ENCODE data around the gene C3. TPM values are rescaled to one million over a fixed set of nuclear protein-coding genes. Genes with fewer than 3 reads are reported as not detected.
A peak's percentile ranks its signal among the peaks of the same experiment; 100 is the strongest.

The C3 gene
- total RNA-seq, 1 experiment from 2014 or later, result 872 TPM

GRCh38 chr19:6672693-6673290, 47.7 kb downstream of the C3 start:
- BruUV-seq (replicated peaks), result no TSS peak
- ChIA-PET CTCF (no interaction called here), POLR2A (no interaction called here)
- no peak overlapping the region for H3K4me3 Mint-ChIP-seq (ENCODE audit: unreplicated experiment)
- intact Hi-C loops (cut with micrococcal nuclease), result no loop called here
- no peak overlapping the region for H3K27ac Mint-ChIP-seq (ENCODE audit: low read depth, unreplicated experiment)
- DNase-seq (ENCODE audit: unreplicated experiment), result no peak
- H3K4me1 Mint-ChIP-seq (ENCODE audit: insufficient read depth, unreplicated experiment), result peaks cover 21% of the 10 kb centered on the region
- H3K36me3 Mint-ChIP-seq (ENCODE audit: insufficient read depth, unreplicated experiment), result peaks cover 78% of the 10 kb centered on the region
- no peaks in the 10 kb centered on the region for H3K9me3 Mint-ChIP-seq (ENCODE audit: unreplicated experiment)
- no peaks in the 10 kb centered on the region for H3K27me3 Mint-ChIP-seq (ENCODE audit: insufficient read depth, unreplicated experiment)
- no peak for TF ChIP-seq CTCF (IDR thresholded peaks at IDR 0.05; ENCODE audit: unreplicated experiment)

GRCh38 chr19:6671960-6672359, 48.5 kb downstream of the C3 start:
- CTCF ChIA-PET, result interaction anchor here (0.6 kb wide), 1 partner anchor 951 kb away, joined by 3 read pairs; no protein-coding TSS in a partner anchor
- intact Hi-C loops (cut with micrococcal nuclease), result no loop called here
- no peaks in the 10 kb centered on the region for H3K27me3 Mint-ChIP-seq (ENCODE audit: insufficient read depth, unreplicated experiment)

GRCh38 chr19:6668691-6669090, 51.8 kb downstream of the C3 start:
- Mint-ChIP-seq H3K36me3 (ENCODE audit: insufficient read depth, unreplicated experiment) (peaks cover 52% of the 10 kb centered on the region), H3K27ac (ENCODE audit: low read depth, unreplicated experiment) (no peak overlapping the region)
- no TSS peak for BruUV-seq (replicated peaks)

More at GRCh38 chr19:6671960-6672359, 48.5 kb downstream of the C3 start:
- no TSS peak for BruUV-seq (replicated peaks)
- H3K9me3 Mint-ChIP-seq (ENCODE audit: unreplicated experiment), result no peaks in the 10 kb centered on the region
- no peak for TF ChIP-seq CTCF (IDR thresholded peaks at IDR 0.05; ENCODE audit: unreplicated experiment)
- POLR2A ChIA-PET, result no interaction called here
- peaks cover 70% of the 10 kb centered on the region for H3K36me3 Mint-ChIP-seq (ENCODE audit: insufficient read depth, unreplicated experiment)
- DNase-seq (ENCODE audit: unreplicated experiment), result no peak
- peaks cover 22% of the 10 kb centered on the region for H3K4me1 Mint-ChIP-seq (ENCODE audit: insufficient read depth, unreplicated experiment)
- H3K4me3 Mint-ChIP-seq (ENCODE audit: unreplicated experiment), result no peak overlapping the region
- H3K27ac Mint-ChIP-seq (ENCODE audit: low read depth, unreplicated experiment), result no peak overlapping the region

GRCh38 chr19:6667114-6667627, 53.3 kb downstream of the C3 start:
- no peaks in the 10 kb centered on the region for H3K9me3 Mint-ChIP-seq (ENCODE audit: unreplicated experiment)
- peaks cover 6% of the 10 kb centered on the region for H3K4me1 Mint-ChIP-seq (ENCODE audit: insufficient read depth, unreplicated experiment)
- no peak for TF ChIP-seq CTCF (IDR thresholded peaks at IDR 0.05; ENCODE audit: unreplicated experiment)
- no peak overlapping the region for H3K4me3 Mint-ChIP-seq (ENCODE audit: unreplicated experiment)
- no TSS peak for BruUV-seq (replicated peaks)
- no peaks in the 10 kb centered on the region for H3K27me3 Mint-ChIP-seq (ENCODE audit: insufficient read depth, unreplicated experiment)
- peaks cover 42% of the 10 kb centered on the region for H3K36me3 Mint-ChIP-seq (ENCODE audit: insufficient read depth, unreplicated experiment)
- peak; percentile 90 for DNase-seq (ENCODE audit: unreplicated experiment)
- CTCF ChIA-PET, result no interaction called here
- no peak overlapping the region for H3K27ac Mint-ChIP-seq (ENCODE audit: low read depth, unreplicated experiment)
- intact Hi-C loops (cut with micrococcal nuclease), result no loop called here
- POLR2A ChIA-PET, result interaction anchor here (0.7 kb wide), 1 partner anchor 99 kb away, joined by 3 read pairs; no protein-coding TSS in a partner anchor

More at GRCh38 chr19:6668691-6669090, 51.8 kb downstream of the C3 start:
- peaks cover 6% of the 10 kb centered on the region for H3K4me1 Mint-ChIP-seq (ENCODE audit: insufficient read depth, unreplicated experiment)
- TF ChIP-seq CTCF (IDR thresholded peaks at IDR 0.05; ENCODE audit: unreplicated experiment), result no peak
- no peak overlapping the region for H3K4me3 Mint-ChIP-seq (ENCODE audit: unreplicated experiment)
- ChIA-PET POLR2A (interaction anchor here (1.7 kb wide), 1 partner anchor 121 kb away, joined by 4 read pairs; no protein-coding TSS in a partner anchor), CTCF (no interaction called here)
- DNase-seq (ENCODE audit: unreplicated experiment), result no peak
- H3K9me3 Mint-ChIP-seq (ENCODE audit: unreplicated experiment), result no peaks in the 10 kb centered on the region
- H3K27me3 Mint-ChIP-seq (ENCODE audit: insufficient read depth, unreplicated experiment), result no peaks in the 10 kb centered on the region
- intact Hi-C loops (cut with micrococcal nuclease), result no loop called here
